Right lobe of liver (tissue), 4 donors: Measurements from ENCODE around the gene FGFR4.

ENCODE experiments used
- POLR2A ChIP-seq: fragments of 450-650 bp; IDR thresholded peaks from one replicate; pipeline ENCODE4 v1.6.1; 2017; ENCODE audit warnings: antibody characterized with exemption, mild to moderate bottlenecking
- TF ChIP-seq, protein P1 (sequence below), 4 donors: fragments of 200-600 bp in 3 of 4; fragments of 450-650 bp in 1 of 4; IDR thresholded peaks; one replicate each; pipeline versions ENCODE4 v1.5.1 to v1.8.0; 2016 to 2022; ENCODE audit warnings: antibody characterized with exemption in 4 of 4, mild to moderate bottlenecking in 2 of 4
- donor health status: DM: no; HTN: no; CAD: no.
- donor health status: DM: no; HTN: no; CAD: no.
- donor health status: DM: no; HTN: yes; CAD: no.

DNA sequence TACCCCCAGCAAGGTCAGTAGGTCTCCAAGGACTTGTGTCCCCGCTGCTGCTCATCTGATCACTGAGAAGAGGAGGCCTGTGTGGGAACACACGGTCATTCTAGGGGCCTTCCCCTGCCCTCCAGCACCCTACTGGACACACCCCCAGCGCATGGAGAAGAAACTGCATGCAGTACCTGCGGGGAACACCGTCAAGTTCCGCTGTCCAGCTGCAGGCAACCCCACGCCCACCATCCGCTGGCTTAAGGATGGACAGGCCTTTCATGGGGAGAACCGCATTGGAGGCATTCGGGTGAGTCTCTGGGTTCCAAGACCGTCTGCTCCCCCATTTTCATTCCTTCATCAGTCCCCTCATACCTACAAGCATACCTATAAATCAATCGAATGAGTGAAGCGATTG lies 4.1 kb downstream of the FGFR4 start:
- TF ChIP-seq, protein P1, sequence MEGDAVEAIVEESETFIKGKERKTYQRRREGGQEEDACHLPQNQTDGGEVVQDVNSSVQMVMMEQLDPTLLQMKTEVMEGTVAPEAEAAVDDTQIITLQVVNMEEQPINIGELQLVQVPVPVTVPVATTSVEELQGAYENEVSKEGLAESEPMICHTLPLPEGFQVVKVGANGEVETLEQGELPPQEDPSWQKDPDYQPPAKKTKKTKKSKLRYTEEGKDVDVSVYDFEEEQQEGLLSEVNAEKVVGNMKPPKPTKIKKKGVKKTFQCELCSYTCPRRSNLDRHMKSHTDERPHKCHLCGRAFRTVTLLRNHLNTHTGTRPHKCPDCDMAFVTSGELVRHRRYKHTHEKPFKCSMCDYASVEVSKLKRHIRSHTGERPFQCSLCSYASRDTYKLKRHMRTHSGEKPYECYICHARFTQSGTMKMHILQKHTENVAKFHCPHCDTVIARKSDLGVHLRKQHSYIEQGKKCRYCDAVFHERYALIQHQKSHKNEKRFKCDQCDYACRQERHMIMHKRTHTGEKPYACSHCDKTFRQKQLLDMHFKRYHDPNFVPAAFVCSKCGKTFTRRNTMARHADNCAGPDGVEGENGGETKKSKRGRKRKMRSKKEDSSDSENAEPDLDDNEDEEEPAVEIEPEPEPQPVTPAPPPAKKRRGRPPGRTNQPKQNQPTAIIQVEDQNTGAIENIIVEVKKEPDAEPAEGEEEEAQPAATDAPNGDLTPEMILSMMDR (IDR thresholded peaks at IDR 0.05) = no peak
- TF ChIP-seq POLR2A = no peak
